ENCODE data around the gene FUS. TPM values are rescaled to one million over a fixed set of nuclear protein-coding genes. Genes with fewer than 3 reads are reported as not detected.
A peak's percentile ranks its signal among the peaks of the same experiment; 100 is the strongest.

The FUS gene
- total and polyA plus RNA-seq, 9 of the 15 experiments (the other 6 are each of a cell fraction or from before 2014, with no cell fraction given), result 43.9 to 575 (median 87.2) TPM

DNA sequence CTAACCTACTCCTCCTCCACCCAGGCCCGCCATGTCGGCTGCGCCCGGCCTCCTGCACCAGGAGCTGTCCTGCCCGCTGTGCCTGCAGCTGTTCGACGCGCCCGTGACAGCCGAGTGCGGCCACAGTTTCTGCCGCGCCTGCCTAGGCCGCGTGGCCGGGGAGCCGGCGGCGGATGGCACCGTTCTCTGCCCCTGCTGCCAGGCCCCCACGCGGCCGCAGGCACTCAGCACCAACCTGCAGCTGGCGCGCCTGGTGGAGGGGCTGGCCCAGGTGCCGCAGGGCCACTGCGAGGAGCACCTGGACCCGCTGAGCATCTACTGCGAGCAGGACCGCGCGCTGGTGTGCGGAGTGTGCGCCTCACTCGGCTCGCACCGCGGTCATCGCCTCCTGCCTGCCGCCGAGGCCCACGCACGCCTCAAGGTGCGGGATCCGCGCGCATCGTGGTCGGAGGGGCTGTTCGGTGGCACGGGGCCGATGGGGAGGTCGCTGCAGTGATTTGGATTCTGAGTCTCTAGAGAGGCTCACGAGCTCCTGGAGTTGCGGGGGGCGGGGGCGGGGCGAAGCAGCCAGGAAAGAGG, 34.9 kb downstream of the FUS start (continued):
- no peak for TF ChIP-seq TSC22D4 (tag; IDR thresholded peaks at IDR 0.05)
- TF ChIP-seq, protein P1, sequence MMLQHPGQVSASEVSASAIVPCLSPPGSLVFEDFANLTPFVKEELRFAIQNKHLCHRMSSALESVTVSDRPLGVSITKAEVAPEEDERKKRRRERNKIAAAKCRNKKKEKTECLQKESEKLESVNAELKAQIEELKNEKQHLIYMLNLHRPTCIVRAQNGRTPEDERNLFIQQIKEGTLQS (IDR thresholded peaks at IDR 0.05), result no peak
- TF ChIP-seq, protein P1 (CRISPR knock-in tag; conservative IDR thresholded peaks at IDR 0.05), result no peak
- TF ChIP-seq HMG20A (CRISPR knock-in tag; conservative IDR thresholded peaks at IDR 0.05), result no peak
- no peak for TF ChIP-seq ILF3 (IDR thresholded peaks at IDR 0.05; ENCODE audit: borderline replicate concordance)
- no peak for TF ChIP-seq JUND (IDR thresholded peaks at IDR 0.05; ENCODE audit: borderline replicate concordance, low read depth, low read length)
- TF ChIP-seq JUND (tag; IDR thresholded peaks at IDR 0.05; ENCODE audit: borderline replicate concordance, low read depth, low read length), result no peak
- no peak for TF ChIP-seq ZNF57 (CRISPR knock-in tag; IDR thresholded peaks at IDR 0.05)
- TF ChIP-seq NFXL1 (CRISPR knock-in tag; IDR thresholded peaks at IDR 0.05), result no peak
- no peak for TF ChIP-seq ZFX (CRISPR knock-in tag; IDR thresholded peaks at IDR 0.05)
- TF ChIP-seq KDM4B (IDR thresholded peaks at IDR 0.05; ENCODE audit: borderline replicate concordance in 2 of 2, low read depth in 1 of 2), result no peak
- no peak for TF ChIP-seq EP400 (IDR thresholded peaks at IDR 0.05)
- TF ChIP-seq, protein P2, sequence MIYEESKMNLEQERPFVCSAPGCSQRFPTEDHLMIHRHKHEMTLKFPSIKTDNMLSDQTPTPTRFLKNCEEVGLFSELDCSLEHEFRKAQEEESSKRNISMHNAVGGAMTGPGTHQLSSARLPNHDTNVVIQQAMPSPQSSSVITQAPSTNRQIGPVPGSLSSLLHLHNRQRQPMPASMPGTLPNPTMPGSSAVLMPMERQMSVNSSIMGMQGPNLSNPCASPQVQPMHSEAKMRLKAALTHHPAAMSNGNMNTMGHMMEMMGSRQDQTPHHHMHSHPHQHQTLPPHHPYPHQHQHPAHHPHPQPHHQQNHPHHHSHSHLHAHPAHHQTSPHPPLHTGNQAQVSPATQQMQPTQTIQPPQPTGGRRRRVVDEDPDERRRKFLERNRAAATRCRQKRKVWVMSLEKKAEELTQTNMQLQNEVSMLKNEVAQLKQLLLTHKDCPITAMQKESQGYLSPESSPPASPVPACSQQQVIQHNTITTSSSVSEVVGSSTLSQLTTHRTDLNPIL (CRISPR knock-in tag; IDR thresholded peaks at IDR 0.05), result no peak
- TF ChIP-seq NFIC (IDR thresholded peaks at IDR 0.05), result no peak
- TF ChIP-seq, protein P3, sequence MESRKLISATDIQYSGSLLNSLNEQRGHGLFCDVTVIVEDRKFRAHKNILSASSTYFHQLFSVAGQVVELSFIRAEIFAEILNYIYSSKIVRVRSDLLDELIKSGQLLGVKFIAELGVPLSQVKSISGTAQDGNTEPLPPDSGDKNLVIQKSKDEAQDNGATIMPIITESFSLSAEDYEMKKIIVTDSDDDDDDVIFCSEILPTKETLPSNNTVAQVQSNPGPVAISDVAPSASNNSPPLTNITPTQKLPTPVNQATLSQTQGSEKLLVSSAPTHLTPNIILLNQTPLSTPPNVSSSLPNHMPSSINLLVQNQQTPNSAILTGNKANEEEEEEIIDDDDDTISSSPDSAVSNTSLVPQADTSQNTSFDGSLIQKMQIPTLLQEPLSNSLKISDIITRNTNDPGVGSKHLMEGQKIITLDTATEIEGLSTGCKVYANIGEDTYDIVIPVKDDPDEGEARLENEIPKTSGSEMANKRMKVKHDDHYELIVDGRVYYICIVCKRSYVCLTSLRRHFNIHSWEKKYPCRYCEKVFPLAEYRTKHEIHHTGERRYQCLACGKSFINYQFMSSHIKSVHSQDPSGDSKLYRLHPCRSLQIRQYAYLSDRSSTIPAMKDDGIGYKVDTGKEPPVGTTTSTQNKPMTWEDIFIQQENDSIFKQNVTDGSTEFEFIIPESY (CRISPR knock-in tag; IDR thresholded peaks at IDR 0.05), result peak; percentile 92
- TF ChIP-seq, protein P4, sequence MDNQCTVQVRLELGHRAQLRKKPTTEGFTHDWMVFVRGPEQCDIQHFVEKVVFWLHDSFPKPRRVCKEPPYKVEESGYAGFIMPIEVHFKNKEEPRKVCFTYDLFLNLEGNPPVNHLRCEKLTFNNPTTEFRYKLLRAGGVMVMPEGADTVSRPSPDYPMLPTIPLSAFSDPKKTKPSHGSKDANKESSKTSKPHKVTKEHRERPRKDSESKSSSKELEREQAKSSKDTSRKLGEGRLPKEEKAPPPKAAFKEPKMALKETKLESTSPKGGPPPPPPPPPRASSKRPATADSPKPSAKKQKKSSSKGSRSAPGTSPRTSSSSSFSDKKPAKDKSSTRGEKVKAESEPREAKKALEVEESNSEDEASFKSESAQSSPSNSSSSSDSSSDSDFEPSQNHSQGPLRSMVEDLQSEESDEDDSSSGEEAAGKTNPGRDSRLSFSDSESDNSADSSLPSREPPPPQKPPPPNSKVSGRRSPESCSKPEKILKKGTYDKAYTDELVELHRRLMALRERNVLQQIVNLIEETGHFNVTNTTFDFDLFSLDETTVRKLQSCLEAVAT (IDR thresholded peaks at IDR 0.05), result no peak
- TF ChIP-seq MEF2D (tag; conservative IDR thresholded peaks at IDR 0.05; ENCODE audit: low read depth), result no peak
- TF ChIP-seq ELF4 (CRISPR knock-in tag; IDR thresholded peaks at IDR 0.05), result no peak
- TF ChIP-seq HDGF (IDR thresholded peaks at IDR 0.05), result no peak
- TF ChIP-seq NR2C1 (IDR thresholded peaks at IDR 0.05), result no peak
- TF ChIP-seq NR2C1 (tag; IDR thresholded peaks at IDR 0.05), result no peak
